Measurements from ENCODE around the gene NKPD1. TPM values are rescaled to one million over a fixed set of nuclear protein-coding genes. Genes with fewer than 3 reads are reported as not detected.

Gene NKPD1
- total and polyA plus RNA-seq, 10 of the 15 experiments (the other 5 are each of a cell fraction or from before 2014, with no cell fraction given) = 0.05 to 0.18 (median 0.06) TPM; not detected in 7

- no peak overlapping the region for H3K4me2 ChIP-seq (ENCODE audit: control insufficient read depth, insufficient read depth)
- RAD21 ChIA-PET (ENCODE audit: unreplicated experiment) = no interaction called here
- no peak overlapping the region for H3K4me3 ChIP-seq
- H2AFZ ChIP-seq (ENCODE audit: control insufficient read depth, low read depth, low read length) = no peak overlapping the region
- no peak for TF ChIP-seq SIN3A (IDR thresholded peaks at IDR 0.05; ENCODE audit: low read depth, low read length)
- no peak for TF ChIP-seq ZBTB40 (IDR thresholded peaks at IDR 0.05; ENCODE audit: borderline replicate concordance)
- no peak for TF ChIP-seq RELA (IDR thresholded peaks at IDR 0.05; ENCODE audit: borderline replicate concordance, partially characterized antibody)
- no peak for TF ChIP-seq SKIL (IDR thresholded peaks at IDR 0.05; ENCODE audit: low read depth, poor library complexity, severe bottlenecking)
- TF ChIP-seq TCF12 (IDR thresholded peaks at IDR 0.05; ENCODE audit: low read depth, low read length) = no peak
- TF ChIP-seq HDGF (IDR thresholded peaks at IDR 0.05) = no peak
- TF ChIP-seq CREM (IDR thresholded peaks at IDR 0.05; ENCODE audit: low read depth) = no peak
- no peak for TF ChIP-seq ZNF384 (IDR thresholded peaks at IDR 0.05; ENCODE audit: borderline replicate concordance, low read depth, low read length)
- no peak for TF ChIP-seq MEF2A (IDR thresholded peaks at IDR 0.05; ENCODE audit: insufficient read depth, low read depth, low read length)
- TF ChIP-seq LARP7 (IDR thresholded peaks at IDR 0.05) = no peak
- TF ChIP-seq NR2C2 (IDR thresholded peaks at IDR 0.05; ENCODE audit: borderline replicate concordance, control insufficient read depth, insufficient read length, low read depth) = no peak
- no peak for TF ChIP-seq ESRRA (IDR thresholded peaks at IDR 0.05; ENCODE audit: low read length)
- TF ChIP-seq MEF2B (IDR thresholded peaks at IDR 0.05; ENCODE audit: partially characterized antibody, poor library complexity, severe bottlenecking) = no peak
- no peak for TF ChIP-seq BCL11A (IDR thresholded peaks at IDR 0.05; ENCODE audit: low read depth, low read length)
- FAIRE-seq (no peak), DNase-seq (ENCODE audit: low read depth, low spot score) (no peak), ATAC-seq (no peak)
- H3K27me3 ChIP-seq (replicated peaks in 1 of 2; ENCODE audit: control insufficient read depth in 2 of 2, insufficient read depth in 2 of 2, low read length in 1 of 2) = no peaks in the 10 kb centered on the region
- SMC1A ChIA-PET (ENCODE audit: uncharacterized antibody, unreplicated experiment) = no interaction called here
- in situ Hi-C loops (cut with MboI) (no loop called here), intact Hi-C loops (cut with micrococcal nuclease; ENCODE audit: unreplicated experiment) (no loop called here)
- H3K79me2 ChIP-seq (ENCODE audit: control insufficient read depth, insufficient read depth, low read length) = peaks cover 13% of the 10 kb centered on the region
- H3K9ac ChIP-seq (ENCODE audit: control insufficient read depth, insufficient read depth, low read length) = no peak overlapping the region
- POLR2A ChIA-PET = no interaction called here
- no TSS peak for BruUV-seq (replicated peaks)
- peaks cover 0 to 29% of the 10 kb centered on the region in 2 experiments; a peak in 3 of 4 replicates for H3K36me3 ChIP-seq (ENCODE audit: control insufficient read depth in 2 of 2, insufficient read depth in 2 of 2, low read length in 1 of 2)
- CTCF ChIA-PET = no interaction called here
- H3K4me1 ChIP-seq (ENCODE audit: control insufficient read depth, insufficient read depth, low read length) = peaks cover 22% of the 10 kb centered on the region
- no peaks in the 10 kb centered on the region for H4K20me1 ChIP-seq (ENCODE audit: control insufficient read depth, insufficient read depth)
- H3K9me3 ChIP-seq (replicated peaks; ENCODE audit: control insufficient read depth, insufficient read depth, low read length) = no peaks in the 10 kb centered on the region
- no peak overlapping the region for H3K27ac ChIP-seq (ENCODE audit: control insufficient read depth, insufficient read depth)
- WGBS (ENCODE audit: insufficient coverage, insufficient replicate concordance, low lambda C conversion rate, missing lambda C conversion rate) = 97% methylated on average over 26 of the region's 28 CpGs
Observed at GRCh38 chr19:45141203-45141900, 19.4 kb downstream of the NKPD1 start.
